ENCODE measurements around the gene SARS1. TPM values are rescaled to one million over a fixed set of nuclear protein-coding genes. Genes with fewer than 3 reads are reported as not detected.
A peak's percentile ranks its signal among the peaks of the same experiment; 100 is the strongest.

SARS1 gene
- total RNA-seq, 2 donors from 2014 or later: 123 to 132 TPM

- Histone ChIP-seq H3K4me3 (no peak overlapping the region), H3K9me3 (no peaks in the 10 kb centered on the region), H3K27me3 (replicated peaks; ENCODE audit: insufficient read depth) (no peaks in the 10 kb centered on the region), H3K36me3 (no peaks in the 10 kb centered on the region), H3K27ac (peak overlapping the region; percentile 76 to 83), H3K4me1 (replicated peaks) (peaks cover 14% of the 10 kb centered on the region)
- 81% methylated on average over 7 of the region's 7 CpGs for WGBS
- TF ChIP-seq CTCF (IDR thresholded peaks at IDR 0.05) (no peak), POLR2A (IDR thresholded peaks at IDR 0.05) (no peak), POLR2AphosphoS5 (IDR thresholded peaks at IDR 0.05) (no peak)
- no peak for DNase-seq (ENCODE audit: low spot score)
- intact Hi-C loops (cut with DNase I): no loop called here
These were observed 29.0 kb upstream of the SARS1 start for GRCh38 chr1:109184687-109185086.

- no peak for TF ChIP-seq POLR2A (IDR thresholded peaks at IDR 0.05)
- TF ChIP-seq CTCF (IDR thresholded peaks at IDR 0.05): no peak
- peak; percentile 73 for TF ChIP-seq POLR2AphosphoS5 (IDR thresholded peaks at IDR 0.05)
- DNase-seq (ENCODE audit: low spot score): peak; percentile 72
- Histone ChIP-seq H3K27me3 (replicated peaks; ENCODE audit: insufficient read depth) (no peaks in the 10 kb centered on the region), H3K27ac (peak overlapping the region; percentile 76 to 83), H3K36me3 (no peaks in the 10 kb centered on the region), H3K4me3 (no peak overlapping the region), H3K4me1 (replicated peaks) (peaks cover 11% of the 10 kb centered on the region), H3K9me3 (no peaks in the 10 kb centered on the region)
- 24% methylated on average over 8 of the region's 8 CpGs for WGBS
- intact Hi-C loops (cut with DNase I): no loop called here
These were observed 28.4 kb upstream of the SARS1 start for GRCh38 chr1:109185357-109185756.

DNA sequence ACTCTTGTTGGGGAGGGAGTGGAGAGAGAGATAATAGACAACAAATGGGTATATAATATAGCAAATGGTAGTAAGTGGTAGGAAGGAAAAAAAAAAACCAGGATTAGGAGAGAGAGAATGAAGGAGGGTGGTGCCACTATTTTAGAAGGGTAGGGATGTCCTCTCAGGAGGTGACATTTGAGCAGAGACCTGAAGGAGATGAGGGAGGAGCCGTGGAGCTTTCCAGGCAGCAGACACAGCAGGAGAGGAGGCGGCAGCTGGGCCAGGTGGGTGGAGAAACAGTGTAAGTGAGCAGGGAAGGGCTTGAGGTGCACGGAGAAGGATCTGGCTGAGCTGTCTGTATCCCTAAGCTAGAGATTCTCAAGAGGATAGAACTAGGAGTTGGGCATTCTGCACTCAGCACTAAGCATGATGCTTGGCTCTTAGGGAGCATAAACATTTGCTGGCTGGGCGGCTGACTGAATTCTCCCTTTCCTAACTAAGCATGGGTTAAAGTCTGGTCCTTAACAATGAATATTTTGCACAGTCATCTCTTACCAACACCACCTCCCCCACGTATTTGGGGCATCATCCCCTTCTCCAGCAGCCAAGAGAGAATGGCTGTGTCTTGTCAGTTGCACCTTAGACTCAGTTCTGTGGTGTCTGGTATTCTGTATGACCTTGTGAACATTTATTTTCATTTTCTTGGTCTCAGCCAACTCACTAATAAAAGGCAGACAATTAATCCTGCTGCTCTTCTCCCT is 27.6 kb upstream of the SARS1 start:
- TF ChIP-seq POLR2A (IDR thresholded peaks at IDR 0.05) (no peak), POLR2AphosphoS5 (IDR thresholded peaks at IDR 0.05) (no peak), CTCF (IDR thresholded peaks at IDR 0.05) (no peak)
- Histone ChIP-seq H3K4me3 (no peak overlapping the region), H3K4me1 (replicated peaks) (peaks cover 11% of the 10 kb centered on the region), H3K27ac (peak overlapping the region; percentile 76 to 83), H3K9me3 (no peaks in the 10 kb centered on the region), H3K27me3 (replicated peaks; ENCODE audit: insufficient read depth) (no peaks in the 10 kb centered on the region), H3K36me3 (no peaks in the 10 kb centered on the region)
- WGBS: 40% methylated on average over 5 of the region's 5 CpGs
- intact Hi-C loops (cut with DNase I): no loop called here
- no peak for DNase-seq (ENCODE audit: low spot score)

DNA sequence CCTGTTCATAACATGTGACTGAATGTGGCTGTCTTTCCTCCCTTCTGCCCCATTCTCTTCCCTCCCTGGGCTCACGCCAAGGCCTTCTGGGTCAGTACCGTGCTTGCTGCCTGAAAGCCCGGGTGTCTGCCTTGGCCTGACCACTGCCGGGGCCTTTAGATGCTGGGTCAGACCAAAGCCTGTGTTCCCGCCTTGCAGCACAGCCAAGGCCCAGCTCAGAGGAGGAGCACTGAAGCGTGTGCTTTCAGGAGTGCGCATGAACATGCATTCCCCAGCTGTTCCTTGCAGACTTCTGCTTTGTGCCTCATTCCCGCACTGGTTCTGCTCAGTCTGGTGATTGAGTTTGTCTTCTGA is 27.0 kb upstream of the SARS1 start:
- DNase-seq (ENCODE audit: low spot score): no peak
- intact Hi-C loops (cut with DNase I): no loop called here
- H3K27ac ChIP-seq: peak overlapping the region; percentile 44 to 76

More for the DNA sequence above, 27.0 kb upstream of the SARS1 start:
- no peaks in the 10 kb centered on the region for H3K27me3 ChIP-seq (replicated peaks; ENCODE audit: insufficient read depth)
- H3K9me3 ChIP-seq: no peaks in the 10 kb centered on the region
- H3K4me1 ChIP-seq (replicated peaks): peaks cover 11% of the 10 kb centered on the region
- 56% methylated on average over 8 of the region's 8 CpGs for WGBS
- TF ChIP-seq CTCF (IDR thresholded peaks at IDR 0.05) (no peak), POLR2AphosphoS5 (IDR thresholded peaks at IDR 0.05) (no peak), POLR2A (IDR thresholded peaks at IDR 0.05) (no peak)
- H3K36me3 ChIP-seq: peaks cover 0 to 3% of the 10 kb centered on the region in 2 donors
- H3K4me3 ChIP-seq: no peak overlapping the region

All from prostate gland (tissue), 2 donors.